ENCODE measurements around the gene SSBP3. TPM values are rescaled to one million over a fixed set of nuclear protein-coding genes. Genes with fewer than 3 reads are reported as not detected.

SSBP3 gene
- total and polyA plus RNA-seq, 2 donors = 21.7 to 59.1 TPM

- WGBS = 96% methylated on average over 23 of the region's 23 CpGs
- Histone ChIP-seq H3K4me1 (ENCODE audit: insufficient read depth) (no peaks in the 10 kb centered on the region), H3K4me3 (ENCODE audit: low read depth, low read length) (no peak overlapping the region), H3K27ac (ENCODE audit: low read depth) (no peak overlapping the region), H3K36me3 (ENCODE audit: insufficient read depth) (no peaks in the 10 kb centered on the region)
- no peak for DNase-seq (ENCODE audit: extremely low spot score)
Measured at GRCh38 chr1:54257876-54258275, 148.3 kb downstream of the SSBP3 start.

- 80% methylated on average over 10 of the region's 10 CpGs for WGBS
- Histone ChIP-seq H3K4me1 (ENCODE audit: insufficient read depth) (no peaks in the 10 kb centered on the region), H3K4me3 (ENCODE audit: low read depth, low read length) (no peak overlapping the region), H3K27ac (ENCODE audit: low read depth) (no peak overlapping the region), H3K36me3 (ENCODE audit: insufficient read depth) (no peaks in the 10 kb centered on the region)
- no peak for DNase-seq (ENCODE audit: extremely low spot score)
Measured at GRCh38 chr1:54257346-54257620, 148.9 kb downstream of the SSBP3 start.

DNA sequence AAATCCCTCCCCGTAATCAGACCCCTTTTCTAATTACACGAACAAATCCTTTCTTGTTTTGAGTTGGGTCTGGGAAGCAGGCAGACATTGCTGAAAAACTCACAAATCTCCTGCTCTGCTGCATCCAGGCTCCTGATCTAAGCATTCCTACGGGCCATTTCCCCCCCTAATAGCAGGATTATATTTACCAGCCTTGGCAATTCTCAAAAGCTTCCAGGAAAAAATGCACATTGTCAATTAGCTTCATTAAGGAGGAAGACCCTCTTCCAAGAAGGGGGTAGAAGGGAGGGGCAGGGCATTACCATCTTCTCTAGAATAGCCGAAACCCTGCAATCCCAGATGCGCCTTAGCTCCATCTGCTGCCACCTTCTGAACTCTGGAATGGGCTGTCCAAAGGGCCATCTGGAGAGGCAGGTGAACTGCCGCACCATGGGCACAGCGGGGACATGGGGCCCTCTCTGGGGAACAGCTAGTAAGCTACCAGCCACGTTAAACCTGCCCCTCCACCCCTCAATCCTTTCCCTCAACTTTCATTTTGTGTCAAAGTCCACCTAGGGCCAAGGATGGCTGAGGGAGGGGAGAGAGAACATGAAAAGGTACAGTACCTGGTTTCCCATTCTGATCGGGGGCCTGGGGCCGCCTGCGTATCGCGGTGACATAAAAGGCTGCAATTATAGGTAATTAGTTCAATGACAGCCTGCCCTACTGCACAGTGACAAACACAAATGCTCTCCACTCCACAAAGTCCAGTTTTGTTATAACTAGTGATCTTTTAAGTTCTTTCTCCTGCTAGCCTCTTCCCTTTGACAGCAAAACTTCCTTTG, 149.5 kb downstream of the SSBP3 start:
- Histone ChIP-seq H3K36me3 (ENCODE audit: insufficient read depth) (no peaks in the 10 kb centered on the region), H3K4me3 (ENCODE audit: low read depth, low read length) (no peak overlapping the region), H3K4me1 (ENCODE audit: insufficient read depth) (no peaks in the 10 kb centered on the region), H3K27ac (ENCODE audit: low read depth) (no peak overlapping the region)
- no peak for DNase-seq (ENCODE audit: extremely low spot score)
- 89% methylated on average over 13 of the region's 13 CpGs for WGBS

GRCh38 chr1:54255026-54255702, 151.0 kb downstream of the SSBP3 start:
- WGBS = 90% methylated on average over 9 of the region's 9 CpGs
- no peaks in the 10 kb centered on the region for H3K4me1 ChIP-seq (ENCODE audit: insufficient read depth)
- DNase-seq (ENCODE audit: extremely low spot score) = no peak
- no peak overlapping the region for H3K27ac ChIP-seq (ENCODE audit: low read depth)
- no peak overlapping the region for H3K4me3 ChIP-seq (ENCODE audit: low read depth, low read length)
- H3K36me3 ChIP-seq (ENCODE audit: insufficient read depth) = no peaks in the 10 kb centered on the region

GRCh38 chr1:54254055-54254454, 152.1 kb downstream of the SSBP3 start:
- WGBS = 63% methylated on average over 10 of the region's 10 CpGs
- H3K36me3 ChIP-seq (ENCODE audit: insufficient read depth) = no peaks in the 10 kb centered on the region
- H3K27ac ChIP-seq (ENCODE audit: low read depth) = no peak overlapping the region
- no peak overlapping the region for H3K4me3 ChIP-seq (ENCODE audit: low read depth, low read length)
- no peaks in the 10 kb centered on the region for H3K4me1 ChIP-seq (ENCODE audit: insufficient read depth)
- DNase-seq (ENCODE audit: extremely low spot score) = no peak

DNA sequence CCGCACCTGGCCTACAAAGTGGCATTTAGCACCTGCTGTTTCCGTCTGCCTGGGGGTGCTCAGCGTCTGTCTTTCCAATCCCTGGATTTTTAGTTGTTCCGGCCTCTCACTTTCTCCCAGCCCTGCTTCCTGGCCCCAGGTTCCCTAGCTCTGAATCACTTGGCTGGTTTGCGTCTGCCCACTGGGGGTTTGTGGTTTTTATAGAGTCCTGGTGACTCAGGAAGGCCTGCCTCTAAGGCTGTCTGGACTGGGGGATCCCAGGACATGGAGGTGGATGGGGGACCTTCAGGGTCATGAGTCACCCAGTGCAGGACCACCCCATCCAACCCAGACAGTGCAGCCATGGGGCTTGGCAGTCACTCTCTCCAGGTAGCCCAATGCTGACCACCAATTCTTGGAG, 152.7 kb downstream of the SSBP3 start:
- H3K4me3 ChIP-seq (ENCODE audit: low read depth, low read length) = no peak overlapping the region
- 78% methylated on average over 5 of the region's 5 CpGs for WGBS
- no peak for DNase-seq (ENCODE audit: extremely low spot score)
- no peaks in the 10 kb centered on the region for H3K4me1 ChIP-seq (ENCODE audit: insufficient read depth)
- H3K36me3 ChIP-seq (ENCODE audit: insufficient read depth) = no peaks in the 10 kb centered on the region
- H3K27ac ChIP-seq (ENCODE audit: low read depth) = no peak overlapping the region

DNA sequence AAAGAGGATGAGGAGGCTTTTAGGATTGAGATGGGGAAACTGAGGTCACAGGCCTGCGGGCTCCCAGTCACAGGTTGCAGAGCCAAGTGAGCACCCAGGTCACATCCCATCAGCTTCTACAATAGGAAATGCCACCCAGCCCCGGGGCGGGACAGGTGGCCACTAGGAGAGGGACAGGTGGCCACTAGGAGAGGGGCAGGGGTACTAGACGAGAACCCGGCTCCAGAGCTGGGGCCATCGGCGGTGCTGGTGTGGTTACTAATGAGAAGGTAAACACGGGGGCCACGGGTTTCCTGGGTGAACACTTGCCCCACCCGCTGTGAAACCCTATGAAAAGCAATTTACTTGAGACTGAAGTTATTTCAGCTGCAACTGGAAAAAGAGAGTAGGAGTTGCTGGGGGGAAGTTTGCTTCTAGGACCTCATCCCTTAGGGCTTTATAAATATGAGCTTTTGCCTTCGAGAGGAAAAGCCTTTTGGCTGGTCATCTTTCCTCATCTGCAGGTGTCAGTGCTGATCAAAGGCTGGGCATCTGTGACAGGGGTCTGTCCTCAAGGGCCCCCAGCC, 153.7 kb downstream of the SSBP3 start:
- Histone ChIP-seq H3K27ac (ENCODE audit: low read depth) (no peak overlapping the region), H3K4me1 (ENCODE audit: insufficient read depth) (no peaks in the 10 kb centered on the region), H3K4me3 (ENCODE audit: low read depth, low read length) (no peak overlapping the region), H3K36me3 (ENCODE audit: insufficient read depth) (no peaks in the 10 kb centered on the region)
- 92% methylated on average over 11 of the region's 11 CpGs for WGBS
- no peak for DNase-seq (ENCODE audit: extremely low spot score)

GRCh38 chr1:54250670-54251069, 155.5 kb downstream of the SSBP3 start:
- WGBS = 89% methylated on average over 12 of the region's 12 CpGs
- H3K36me3 ChIP-seq (ENCODE audit: insufficient read depth) = no peaks in the 10 kb centered on the region
- no peak overlapping the region for H3K4me3 ChIP-seq (ENCODE audit: low read depth, low read length)
- no peak for DNase-seq (ENCODE audit: extremely low spot score)
- no peak overlapping the region for H3K27ac ChIP-seq (ENCODE audit: low read depth)
- H3K4me1 ChIP-seq (ENCODE audit: insufficient read depth) = no peaks in the 10 kb centered on the region

DNA sequence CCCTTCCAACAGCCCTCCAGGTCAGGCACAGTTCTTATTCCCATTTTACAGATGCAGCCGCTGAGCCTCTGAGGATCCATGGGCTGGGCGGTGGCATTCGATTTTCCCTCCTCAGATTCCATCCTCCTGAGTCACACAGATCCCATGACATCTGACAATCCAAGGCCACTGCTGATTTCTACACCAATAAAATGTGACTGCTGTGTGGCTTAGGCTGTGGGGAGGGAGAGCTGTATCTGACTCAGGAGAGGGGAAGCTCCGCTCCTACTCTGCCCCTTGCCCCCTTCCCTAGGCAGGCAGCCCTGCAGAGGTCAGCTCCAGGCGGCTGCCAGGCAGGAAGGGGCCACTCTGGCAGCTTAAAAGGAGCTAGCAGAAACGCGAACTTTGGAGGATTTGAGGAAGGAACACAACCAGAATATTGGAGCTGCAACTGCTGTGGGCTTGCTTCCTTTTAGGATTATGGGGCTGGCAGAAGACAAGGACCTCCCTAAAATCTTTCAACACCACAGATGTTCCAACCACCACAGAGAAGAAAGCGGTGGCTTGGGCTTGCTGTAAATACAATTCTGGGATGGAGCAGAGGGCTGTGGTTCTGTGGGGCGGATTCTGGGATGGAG, 156.3 kb downstream of the SSBP3 start:
- DNase-seq (ENCODE audit: extremely low spot score) = no peak
- WGBS = 40% methylated on average over 9 of the region's 9 CpGs
- H3K4me1 ChIP-seq (ENCODE audit: insufficient read depth) = no peaks in the 10 kb centered on the region
- H3K27ac ChIP-seq (ENCODE audit: low read depth) = no peak overlapping the region
- H3K36me3 ChIP-seq (ENCODE audit: insufficient read depth) = no peaks in the 10 kb centered on the region
- no peak overlapping the region for H3K4me3 ChIP-seq (ENCODE audit: low read depth, low read length)

- no peaks in the 10 kb centered on the region for H3K4me1 ChIP-seq (ENCODE audit: insufficient read depth)
- no peak overlapping the region for H3K27ac ChIP-seq (ENCODE audit: low read depth)
- 81% methylated on average over 4 of the region's 4 CpGs for WGBS
- no peak overlapping the region for H3K4me3 ChIP-seq (ENCODE audit: low read depth, low read length)
- H3K36me3 ChIP-seq (ENCODE audit: insufficient read depth) = no peaks in the 10 kb centered on the region
- DNase-seq (ENCODE audit: extremely low spot score) = no peak
Measured at GRCh38 chr1:54248966-54249365, 157.2 kb downstream of the SSBP3 start.

- DNase-seq (ENCODE audit: extremely low spot score) = no peak
- H3K4me3 ChIP-seq (ENCODE audit: low read depth, low read length) = no peak overlapping the region
- no peak overlapping the region for H3K27ac ChIP-seq (ENCODE audit: low read depth)
- H3K36me3 ChIP-seq (ENCODE audit: insufficient read depth) = no peaks in the 10 kb centered on the region
- no peaks in the 10 kb centered on the region for H3K4me1 ChIP-seq (ENCODE audit: insufficient read depth)
- 91% methylated on average over 11 of the region's 11 CpGs for WGBS
Measured at GRCh38 chr1:54247863-54248515, 158.2 kb downstream of the SSBP3 start.

DNA sequence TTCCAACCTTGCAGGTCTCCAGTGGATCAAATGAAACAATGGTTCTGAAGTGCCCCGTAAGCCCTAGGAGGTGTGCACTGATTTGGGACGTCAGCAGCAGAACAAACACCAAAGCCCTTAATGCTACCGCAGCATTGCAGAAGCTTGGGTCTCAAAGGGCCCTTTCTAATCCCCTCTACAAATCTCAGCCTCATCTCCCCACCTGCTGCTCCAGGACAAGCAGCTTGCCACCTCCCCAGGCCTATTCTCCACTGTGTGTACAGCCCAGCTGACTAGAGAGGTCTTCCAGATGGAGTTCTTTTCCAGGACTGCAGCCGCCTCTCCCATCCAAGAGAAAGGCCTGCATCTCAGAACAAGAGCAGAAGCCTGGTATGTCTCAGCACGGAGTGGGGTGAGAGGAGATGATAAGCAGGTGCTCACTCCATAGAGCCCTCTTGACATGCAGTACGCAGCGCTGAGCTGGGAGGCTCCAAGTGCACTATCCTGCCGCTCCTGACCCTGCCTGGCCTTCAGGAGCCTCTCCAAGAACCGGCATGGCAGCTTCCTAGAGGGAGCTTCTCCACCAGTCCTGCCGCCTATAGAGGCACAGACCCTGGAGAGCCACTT, 160.0 kb downstream of the SSBP3 start:
- H3K36me3 ChIP-seq (ENCODE audit: insufficient read depth) = no peaks in the 10 kb centered on the region
- no peak for DNase-seq (ENCODE audit: extremely low spot score)
- no peak overlapping the region for H3K4me3 ChIP-seq (ENCODE audit: low read depth, low read length)
- no peaks in the 10 kb centered on the region for H3K4me1 ChIP-seq (ENCODE audit: insufficient read depth)
- 78% methylated on average over 10 of the region's 10 CpGs for WGBS
- no peak overlapping the region for H3K27ac ChIP-seq (ENCODE audit: low read depth)

- Histone ChIP-seq H3K27ac (ENCODE audit: low read depth) (no peak overlapping the region), H3K4me1 (ENCODE audit: insufficient read depth) (no peaks in the 10 kb centered on the region), H3K36me3 (ENCODE audit: insufficient read depth) (no peaks in the 10 kb centered on the region), H3K4me3 (ENCODE audit: low read depth, low read length) (no peak overlapping the region)
- no peak for DNase-seq (ENCODE audit: extremely low spot score)
- WGBS = 51% methylated on average over 4 of the region's 4 CpGs
Measured at GRCh38 chr1:54245501-54245900, 160.7 kb downstream of the SSBP3 start.

Data from urinary bladder (tissue), 4 donors.